SIG-M5 treated with dmso at 0.1 percent for 504 hours (cell line): ENCODE data around the gene GAB1.

ENCODE experiments used
- DNase-seq: peaks from one replicate; lab custom pipeline; 2025; ENCODE audit not compliant: unreplicated experiment; lab: John Stamatoyannopoulos, UW

The GAB1 gene

GRCh38 chr4:143407888-143408287 is 71.2 kb downstream of the GAB1 start:
- DNase-seq, result no peak

- no peak for DNase-seq
Measured at GRCh38 chr4:143410015-143410414, 73.3 kb downstream of the GAB1 start.

GRCh38 chr4:143411527-143412419 is 75.1 kb downstream of the GAB1 start:
- DNase-seq, result no peak

- DNase-seq, result no peak
Measured at GRCh38 chr4:143412420-143412758, 75.7 kb downstream of the GAB1 start.

- no peak for DNase-seq
Measured at GRCh38 chr4:143417679-143418403, 81.2 kb downstream of the GAB1 start.

- DNase-seq, result no peak
Measured at GRCh38 chr4:143420227-143420626, 83.6 kb downstream of the GAB1 start.

- DNase-seq, result no peak
Measured at GRCh38 chr4:143421609-143422008, 84.9 kb downstream of the GAB1 start.

- DNase-seq, result no peak
Measured at GRCh38 chr4:143424276-143424675, 87.6 kb downstream of the GAB1 start.

- DNase-seq, result no peak
Measured at GRCh38 chr4:143431526-143432257, 95.0 kb downstream of the GAB1 start.

GRCh38 chr4:143432258-143432591 is 95.5 kb downstream of the GAB1 start:
- no peak for DNase-seq

GRCh38 chr4:143433231-143433630 is 96.6 kb downstream of the GAB1 start:
- DNase-seq, result no peak

GRCh38 chr4:143435955-143436354 is 99.3 kb downstream of the GAB1 start:
- no peak for DNase-seq

- DNase-seq, result no peak
Measured at GRCh38 chr4:143437476-143437875, 100.8 kb downstream of the GAB1 start.

GRCh38 chr4:143437937-143438336 is 101.3 kb downstream of the GAB1 start:
- DNase-seq, result no peak

- no peak for DNase-seq
Measured at GRCh38 chr4:143438710-143439109, 102.0 kb downstream of the GAB1 start.

- no peak for DNase-seq
Measured at GRCh38 chr4:143441109-143441508, 104.4 kb downstream of the GAB1 start.

GRCh38 chr4:143441678-143442077 is 105.0 kb downstream of the GAB1 start:
- no peak for DNase-seq

GRCh38 chr4:143443728-143444127 is 107.1 kb downstream of the GAB1 start:
- DNase-seq, result no peak

GRCh38 chr4:143451186-143451585 is 114.5 kb downstream of the GAB1 start:
- DNase-seq, result no peak

GRCh38 chr4:143455211-143455610 is 118.5 kb downstream of the GAB1 start:
- no peak for DNase-seq

- DNase-seq, result no peak
Measured at GRCh38 chr4:143458966-143459365, 122.3 kb downstream of the GAB1 start.
